ENCODE measurements around the gene TBX21.

DNA sequence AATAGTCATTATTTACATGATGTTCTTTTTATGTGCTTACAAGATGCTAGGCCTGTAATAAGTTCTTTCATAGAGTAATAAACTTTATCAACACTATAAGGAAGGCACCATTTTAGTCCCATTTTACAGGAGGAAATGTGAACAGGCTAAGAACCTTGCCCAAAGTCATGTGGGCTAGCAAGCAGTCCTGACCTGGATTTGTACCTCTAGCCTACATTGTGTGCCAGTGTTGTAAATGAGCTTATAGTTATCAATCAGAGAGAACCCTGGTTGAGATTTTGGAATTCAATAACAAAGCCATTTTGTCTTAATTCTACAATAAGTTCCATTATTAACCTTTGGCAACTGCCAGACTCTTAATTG, 45.7 kb upstream of the TBX21 start:
- TF ChIP-seq POLR2A (IDR thresholded peaks at IDR 0.05; ENCODE audit: low read depth, low read length) (no peak), SPI1 (IDR thresholded peaks at IDR 0.05; ENCODE audit: low read depth, low read length) (no peak), TAF1 (IDR thresholded peaks at IDR 0.05; ENCODE audit: low read depth, low read length) (no peak), POLR2AphosphoS5 (IDR thresholded peaks at IDR 0.05; ENCODE audit: low read depth, low read length) (no peak)
